ENCODE measurements around the gene SFSWAP.
A peak's percentile ranks its signal among the peaks of the same experiment; 100 is the strongest.
"Not testable (repeated sequence)": the region's sequence is repeated elsewhere in the genome, so short reads cannot be mapped to it uniquely, and the experiment has no call there.

The SFSWAP gene

DNA sequence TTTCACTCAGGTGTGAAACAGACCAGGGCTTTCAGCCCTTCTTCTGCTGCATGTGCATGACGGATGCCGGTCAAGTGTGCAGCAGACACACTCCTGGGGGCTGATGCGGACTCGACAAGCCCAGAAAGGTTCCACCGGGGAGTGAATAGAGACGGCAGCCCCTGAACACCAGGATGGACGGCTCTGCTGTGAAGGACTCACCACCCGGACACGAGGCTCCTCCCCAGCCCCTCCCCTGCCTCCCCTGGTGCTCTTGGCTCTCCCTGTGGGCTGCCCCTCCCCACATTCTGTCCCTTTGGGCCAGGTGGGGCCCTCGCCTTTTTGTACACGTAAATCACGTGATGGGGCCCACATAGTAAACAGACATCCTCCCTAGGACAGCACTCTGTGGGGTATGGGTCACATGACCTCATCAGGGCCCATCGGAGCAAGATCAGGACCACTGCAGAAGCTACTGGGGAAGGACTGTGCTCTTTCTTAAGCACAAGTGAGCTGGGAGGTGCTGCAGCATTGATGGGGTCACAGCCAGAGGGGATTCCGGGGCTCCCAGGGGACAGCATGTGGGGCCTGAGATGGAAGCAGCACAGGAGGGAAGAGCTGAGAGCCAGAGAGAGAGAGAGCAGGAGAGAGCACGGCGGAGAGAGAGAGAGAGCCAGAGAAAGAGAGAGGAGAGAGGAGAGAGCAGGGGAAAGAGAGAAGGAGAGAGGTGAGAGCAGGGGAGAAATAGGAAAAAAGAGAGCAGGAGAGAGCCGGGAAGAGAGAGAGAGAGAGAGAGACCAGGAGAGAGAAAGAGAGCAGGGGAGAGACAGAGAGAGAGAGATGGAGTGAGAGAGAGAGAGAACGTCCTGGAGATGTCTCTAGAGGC, 30.3 kb upstream of the SFSWAP start:
- H3K9ac ChIP-seq (ENCODE audit: low read depth, low read length); H3K9me3 ChIP-seq (ENCODE audit: control insufficient read depth, insufficient read depth, low read length); H3K4me1 ChIP-seq (ENCODE audit: control insufficient read depth, insufficient read depth, low read length); H3K27ac ChIP-seq (ENCODE audit: low read depth, low read length); H3K4me3 ChIP-seq (ENCODE audit: low read depth, low read length); H3K36me3 ChIP-seq (ENCODE audit: control insufficient read depth, insufficient read depth, low read length); H3K27me3 ChIP-seq (ENCODE audit: control insufficient read depth, insufficient read depth, low read length): not testable (repeated sequence)

DNA sequence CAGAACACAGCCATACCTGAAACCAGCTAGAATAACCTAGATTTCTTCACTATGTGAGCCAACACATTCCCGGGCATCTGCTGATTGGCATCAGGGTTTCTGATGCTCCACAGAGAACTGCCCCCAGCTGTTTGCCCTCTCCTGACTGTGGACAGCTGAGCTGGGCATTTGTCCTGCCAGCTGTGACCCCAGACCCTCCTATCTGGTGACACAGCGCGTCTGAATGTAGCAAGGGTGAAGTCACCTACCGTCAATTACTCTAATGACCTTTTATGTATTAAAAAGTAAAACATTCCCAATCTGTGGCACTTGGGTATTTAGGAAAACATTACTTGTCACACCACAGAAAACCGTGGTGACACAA, 29.7 kb upstream of the SFSWAP start:
- H3K4me3 ChIP-seq (ENCODE audit: low read depth, low read length), result no peak overlapping the region
- no peaks in the 10 kb centered on the region for H3K9me3 ChIP-seq (ENCODE audit: control insufficient read depth, insufficient read depth, low read length)
- H3K36me3 ChIP-seq (ENCODE audit: control insufficient read depth, insufficient read depth, low read length), result no peaks in the 10 kb centered on the region
- no peak overlapping the region for H3K9ac ChIP-seq (ENCODE audit: low read depth, low read length)
- H3K27me3 ChIP-seq (ENCODE audit: control insufficient read depth, insufficient read depth, low read length), result peaks cover 5% of the 10 kb centered on the region
- no peak overlapping the region for H3K27ac ChIP-seq (ENCODE audit: low read depth, low read length)
- peaks cover 9% of the 10 kb centered on the region for H3K4me1 ChIP-seq (ENCODE audit: control insufficient read depth, insufficient read depth, low read length)

GRCh38 chr12:131681746-131682509, 29.0 kb upstream of the SFSWAP start:
- not testable (repeated sequence) for H3K4me1 ChIP-seq (ENCODE audit: control insufficient read depth, insufficient read depth, low read length); H3K36me3 ChIP-seq (ENCODE audit: control insufficient read depth, insufficient read depth, low read length); H3K27me3 ChIP-seq (ENCODE audit: control insufficient read depth, insufficient read depth, low read length); H3K27ac ChIP-seq (ENCODE audit: low read depth, low read length); H3K9me3 ChIP-seq (ENCODE audit: control insufficient read depth, insufficient read depth, low read length); H3K9ac ChIP-seq (ENCODE audit: low read depth, low read length)
- H3K4me3 ChIP-seq (ENCODE audit: low read depth, low read length), result 0 out of 2 replicates have a peak overlapping the region, but pooled peaks have one; percentile 35

GRCh38 chr12:131682510-131682895, 28.4 kb upstream of the SFSWAP start:
- Histone ChIP-seq H3K27ac (ENCODE audit: low read depth, low read length) (no peak overlapping the region), H3K4me1 (ENCODE audit: control insufficient read depth, insufficient read depth, low read length) (peaks cover 9% of the 10 kb centered on the region), H3K9ac (ENCODE audit: low read depth, low read length) (no peak overlapping the region), H3K4me3 (ENCODE audit: low read depth, low read length) (peak overlapping the region; percentile 28; the same call in 1 of the 2 replicates), H3K36me3 (ENCODE audit: control insufficient read depth, insufficient read depth, low read length) (no peaks in the 10 kb centered on the region), H3K27me3 (ENCODE audit: control insufficient read depth, insufficient read depth, low read length) (peaks cover 5% of the 10 kb centered on the region), H3K9me3 (ENCODE audit: control insufficient read depth, insufficient read depth, low read length) (no peaks in the 10 kb centered on the region)

DNA sequence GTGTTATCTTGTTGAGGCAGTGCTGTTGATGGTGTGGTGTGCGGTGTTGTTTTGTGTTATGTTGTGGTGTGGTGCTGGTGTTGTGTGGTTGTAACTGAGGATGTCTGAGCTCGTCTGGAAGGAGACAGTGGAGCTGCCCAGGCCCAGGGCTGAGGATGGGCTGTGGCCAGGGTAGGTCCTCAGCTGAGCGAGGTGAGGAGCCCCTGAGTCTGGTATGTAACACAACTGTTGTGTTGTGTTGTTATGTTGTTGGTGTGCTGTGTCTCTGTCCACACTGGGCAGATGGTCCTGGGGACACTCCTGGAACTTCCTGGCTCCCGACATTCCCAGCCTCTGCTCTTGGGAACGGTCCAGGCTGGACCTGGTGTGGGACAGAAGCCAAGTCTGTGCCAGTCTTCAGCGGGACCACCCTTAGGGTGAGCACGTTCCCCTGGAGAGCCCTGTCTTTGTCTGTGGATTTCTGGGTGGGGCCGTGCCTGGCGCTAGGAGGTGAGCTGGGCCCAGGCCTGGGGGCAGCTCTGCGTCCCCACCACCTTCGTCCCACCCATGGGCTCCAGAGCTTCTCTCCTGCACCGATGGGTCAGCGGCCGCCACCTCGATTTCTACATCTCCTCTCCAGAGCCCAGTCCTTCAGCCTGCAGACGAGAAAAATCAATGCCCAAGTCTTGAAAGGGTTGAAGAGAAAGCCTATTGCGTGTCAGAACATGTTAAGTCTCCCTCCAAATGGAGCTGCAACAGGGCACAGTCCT, 27.4 kb upstream of the SFSWAP start:
- no peak overlapping the region for H3K9ac ChIP-seq (ENCODE audit: low read depth, low read length)
- no peak overlapping the region for H3K27ac ChIP-seq (ENCODE audit: low read depth, low read length)
- peaks cover 9% of the 10 kb centered on the region for H3K4me1 ChIP-seq (ENCODE audit: control insufficient read depth, insufficient read depth, low read length)
- no peak overlapping the region for H3K4me3 ChIP-seq (ENCODE audit: low read depth, low read length)
- peaks cover 5% of the 10 kb centered on the region for H3K27me3 ChIP-seq (ENCODE audit: control insufficient read depth, insufficient read depth, low read length)
- H3K36me3 ChIP-seq (ENCODE audit: control insufficient read depth, insufficient read depth, low read length), result no peaks in the 10 kb centered on the region
- no peaks in the 10 kb centered on the region for H3K9me3 ChIP-seq (ENCODE audit: control insufficient read depth, insufficient read depth, low read length)

DNA sequence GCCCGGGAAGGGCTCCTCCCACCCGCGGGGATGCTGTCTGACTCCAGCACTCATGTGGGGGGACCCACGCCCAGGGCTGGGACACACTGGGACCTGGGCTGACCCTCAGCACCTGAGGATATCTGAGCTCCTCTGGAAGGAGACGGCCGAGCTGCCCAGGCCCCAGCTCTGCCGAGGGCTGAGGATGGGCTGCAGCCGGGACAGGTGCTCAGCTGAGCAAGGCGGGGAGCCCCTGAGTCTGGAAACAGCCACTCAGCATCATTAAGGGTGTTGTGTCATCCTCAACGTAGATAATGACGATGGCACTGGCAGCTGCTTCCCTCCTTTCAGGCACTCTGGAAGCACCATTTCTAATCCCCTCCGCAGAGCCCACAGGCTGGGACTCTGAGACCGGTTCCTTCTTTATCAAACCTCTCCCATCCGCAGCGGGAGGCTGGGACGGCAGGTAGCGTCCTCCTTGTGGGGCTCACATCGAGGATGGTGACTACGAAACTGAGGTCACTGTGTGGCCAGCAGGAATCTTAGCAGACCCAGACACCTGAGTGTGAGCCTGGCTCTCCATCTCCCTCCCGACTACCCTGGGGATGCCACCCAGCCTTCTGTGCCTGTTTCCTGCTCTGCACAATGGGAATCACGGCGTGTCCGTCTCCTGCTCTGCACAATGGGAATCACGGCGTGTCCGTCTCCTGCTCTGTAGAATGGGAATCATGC, 26.7 kb upstream of the SFSWAP start:
- no peaks in the 10 kb centered on the region for H3K9me3 ChIP-seq (ENCODE audit: control insufficient read depth, insufficient read depth, low read length)
- H3K4me3 ChIP-seq (ENCODE audit: low read depth, low read length), result no peak overlapping the region
- H3K36me3 ChIP-seq (ENCODE audit: control insufficient read depth, insufficient read depth, low read length), result no peaks in the 10 kb centered on the region
- H3K27me3 ChIP-seq (ENCODE audit: control insufficient read depth, insufficient read depth, low read length), result peaks cover 5% of the 10 kb centered on the region
- no peak overlapping the region for H3K9ac ChIP-seq (ENCODE audit: low read depth, low read length)
- H3K27ac ChIP-seq (ENCODE audit: low read depth, low read length), result no peak overlapping the region
- peaks cover 9% of the 10 kb centered on the region for H3K4me1 ChIP-seq (ENCODE audit: control insufficient read depth, insufficient read depth, low read length)

DNA sequence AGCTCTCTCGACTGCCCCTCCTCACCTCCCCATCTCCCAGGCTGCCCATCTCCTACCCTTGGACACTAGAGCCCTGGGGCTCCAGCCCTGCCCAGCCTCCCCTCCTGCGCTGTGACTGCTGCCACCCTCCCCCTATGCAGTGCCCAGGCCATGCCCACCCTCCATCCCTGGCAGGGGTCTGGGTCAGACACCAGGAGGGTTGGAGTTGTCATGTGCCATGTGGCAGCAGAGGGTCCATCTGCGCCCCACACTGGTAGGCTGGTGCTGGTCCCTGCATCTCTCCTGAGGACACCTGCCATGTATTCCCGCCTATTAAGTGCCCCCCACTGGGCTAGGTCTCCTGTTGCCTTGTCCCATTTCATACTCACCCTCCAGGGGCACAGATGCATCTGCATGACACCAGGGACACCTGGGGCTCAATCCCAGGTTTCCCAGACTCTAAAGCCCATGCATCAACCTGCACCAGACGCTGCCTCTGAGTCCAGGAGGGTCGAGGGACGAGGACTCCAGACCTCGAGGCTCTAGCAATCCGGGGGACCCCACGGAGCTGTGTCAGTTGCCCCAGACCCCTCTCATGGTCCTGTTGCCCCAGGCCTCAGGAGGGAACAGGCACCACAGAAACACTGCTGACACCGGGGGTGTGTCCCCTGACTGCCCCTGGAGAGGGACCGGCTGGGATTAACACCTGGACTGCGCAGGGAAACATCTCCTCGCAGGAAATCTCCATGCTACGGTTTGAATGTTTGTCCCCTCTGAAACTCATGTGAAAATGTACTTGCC, 23.4 kb upstream of the SFSWAP start:
- Histone ChIP-seq H3K27me3 (ENCODE audit: control insufficient read depth, insufficient read depth, low read length) (no peaks in the 10 kb centered on the region), H3K9ac (ENCODE audit: low read depth, low read length) (no peak overlapping the region), H3K27ac (ENCODE audit: low read depth, low read length) (no peak overlapping the region), H3K4me1 (ENCODE audit: control insufficient read depth, insufficient read depth, low read length) (peaks cover 2% of the 10 kb centered on the region; the same call in 1 of the 2 replicates), H3K36me3 (ENCODE audit: control insufficient read depth, insufficient read depth, low read length) (no peaks in the 10 kb centered on the region), H3K9me3 (ENCODE audit: control insufficient read depth, insufficient read depth, low read length) (no peaks in the 10 kb centered on the region), H3K4me3 (ENCODE audit: low read depth, low read length) (no peak overlapping the region)

DNA sequence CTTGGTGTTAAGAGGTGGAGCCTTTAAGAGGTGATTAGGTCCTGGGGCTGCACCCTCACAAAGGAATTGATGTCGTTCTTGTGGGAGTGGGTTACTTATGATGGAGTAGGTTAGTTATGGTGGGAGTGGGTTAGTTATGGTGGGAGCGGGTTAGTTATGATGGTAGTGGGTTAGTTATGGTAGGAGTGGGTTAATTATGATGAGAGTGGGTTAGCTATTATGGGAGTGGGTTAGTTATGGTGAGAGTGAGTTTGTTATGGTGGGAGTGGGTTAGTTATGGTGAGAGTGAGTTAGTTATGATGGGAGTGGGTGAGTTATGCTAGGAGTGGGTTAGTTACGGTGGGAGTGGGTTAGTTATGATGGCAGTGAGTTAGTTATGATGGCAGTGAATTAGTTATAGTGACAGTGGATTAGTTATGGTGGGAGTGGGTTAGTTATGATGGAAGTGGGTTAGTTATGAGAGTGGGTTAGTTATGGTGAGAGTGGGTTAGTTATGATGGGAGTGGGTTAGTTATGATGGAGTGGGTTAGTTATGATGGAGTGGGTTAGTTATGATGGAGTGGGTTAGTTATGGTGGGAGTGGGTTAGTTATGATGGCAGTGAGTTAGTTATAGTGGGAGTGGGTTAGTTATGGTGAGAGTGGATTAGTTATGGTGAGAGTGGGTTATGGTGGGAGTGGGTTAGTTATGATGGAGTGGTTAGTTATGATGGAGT, 22.6 kb upstream of the SFSWAP start:
- no peaks in the 10 kb centered on the region for H3K36me3 ChIP-seq (ENCODE audit: control insufficient read depth, insufficient read depth, low read length)
- H3K9ac ChIP-seq (ENCODE audit: low read depth, low read length), result no peak overlapping the region
- H3K27ac ChIP-seq (ENCODE audit: low read depth, low read length), result no peak overlapping the region
- H3K4me1 ChIP-seq (ENCODE audit: control insufficient read depth, insufficient read depth, low read length), result no peaks in the 10 kb centered on the region
- no peak overlapping the region for H3K4me3 ChIP-seq (ENCODE audit: low read depth, low read length)
- no peaks in the 10 kb centered on the region for H3K27me3 ChIP-seq (ENCODE audit: control insufficient read depth, insufficient read depth, low read length)
- no peaks in the 10 kb centered on the region for H3K9me3 ChIP-seq (ENCODE audit: control insufficient read depth, insufficient read depth, low read length)

DNA sequence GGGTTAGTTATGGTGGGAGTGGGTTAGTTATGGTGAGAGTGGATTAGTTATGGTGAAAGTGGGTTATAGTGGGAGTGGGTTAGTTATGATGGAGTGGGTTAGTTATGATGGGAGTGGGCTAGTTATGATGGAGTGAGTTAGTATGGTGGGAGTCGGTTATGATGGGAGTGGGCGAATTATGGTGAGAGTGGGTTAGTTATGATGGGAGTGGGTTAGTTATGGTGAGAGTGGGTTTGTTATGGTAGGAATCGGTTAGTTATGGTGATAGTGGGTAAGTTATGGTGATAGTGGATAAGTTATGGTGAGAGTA, 22.1 kb upstream of the SFSWAP start:
- Histone ChIP-seq H3K9ac (ENCODE audit: low read depth, low read length) (no peak overlapping the region), H3K27me3 (ENCODE audit: control insufficient read depth, insufficient read depth, low read length) (no peaks in the 10 kb centered on the region), H3K4me1 (ENCODE audit: control insufficient read depth, insufficient read depth, low read length) (no peaks in the 10 kb centered on the region), H3K27ac (ENCODE audit: low read depth, low read length) (no peak overlapping the region), H3K36me3 (ENCODE audit: control insufficient read depth, insufficient read depth, low read length) (no peaks in the 10 kb centered on the region), H3K9me3 (ENCODE audit: control insufficient read depth, insufficient read depth, low read length) (no peaks in the 10 kb centered on the region), H3K4me3 (ENCODE audit: low read depth, low read length) (no peak overlapping the region)

- H3K9ac ChIP-seq (ENCODE audit: low read depth, low read length), result no peak overlapping the region
- no peaks in the 10 kb centered on the region for H3K36me3 ChIP-seq (ENCODE audit: control insufficient read depth, insufficient read depth, low read length)
- H3K4me3 ChIP-seq (ENCODE audit: low read depth, low read length), result no peak overlapping the region
- H3K27me3 ChIP-seq (ENCODE audit: control insufficient read depth, insufficient read depth, low read length), result no peaks in the 10 kb centered on the region
- H3K4me1 ChIP-seq (ENCODE audit: control insufficient read depth, insufficient read depth, low read length), result no peaks in the 10 kb centered on the region
- H3K9me3 ChIP-seq (ENCODE audit: control insufficient read depth, insufficient read depth, low read length), result no peaks in the 10 kb centered on the region
- no peak overlapping the region for H3K27ac ChIP-seq (ENCODE audit: low read depth, low read length)
Measured at GRCh38 chr12:131690320-131690719, 20.6 kb upstream of the SFSWAP start.

All from HUES48 (cell line).